ENCODE results near the gene SERPINF2.
"Not testable (repeated sequence)": the region's sequence is repeated elsewhere in the genome, so short reads cannot be mapped to it uniquely, and the experiment has no call there.

SERPINF2 gene

DNA sequence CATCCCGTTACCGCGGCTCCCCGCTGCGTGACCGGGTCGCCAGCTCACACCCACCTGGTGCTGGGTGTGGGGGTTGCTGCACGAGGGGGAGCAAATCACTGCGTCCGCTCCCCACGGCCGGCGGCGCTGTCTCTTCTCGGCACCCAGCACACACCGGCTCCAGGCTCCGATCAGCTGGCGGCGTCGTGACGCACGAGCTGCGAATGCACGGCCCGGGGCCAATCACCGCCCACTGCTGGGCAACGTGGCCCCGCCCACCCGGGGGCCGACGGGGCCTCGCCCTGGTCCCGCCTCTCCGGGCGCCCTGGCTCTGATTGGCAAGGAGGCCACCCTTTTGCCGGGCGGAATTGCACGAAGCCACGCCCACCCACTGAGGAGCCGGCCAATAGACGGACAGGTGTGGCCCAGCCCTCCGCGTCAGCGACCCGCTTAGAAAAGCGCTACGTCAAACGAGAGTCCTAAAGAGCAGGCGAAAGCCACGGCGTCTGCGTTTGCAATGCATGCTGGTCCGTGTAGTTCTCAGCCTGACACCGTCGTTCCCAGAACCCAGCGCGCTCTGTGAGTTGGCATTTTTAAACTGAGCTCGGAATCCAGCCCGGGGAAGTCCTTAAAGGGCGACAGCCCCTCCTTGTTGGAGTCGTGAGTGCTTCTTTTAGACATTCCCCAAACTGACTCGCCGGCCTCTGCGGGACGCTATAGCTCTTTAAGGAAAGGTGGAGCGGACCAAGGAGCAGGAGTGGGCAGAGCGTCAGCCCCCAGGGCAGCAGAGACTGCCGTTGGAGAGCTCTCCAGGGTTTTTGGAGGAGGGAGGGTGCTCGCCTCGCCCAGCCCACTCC is 26.4 kb upstream of the SERPINF2 start:
- DNase-seq (ENCODE audit: low read depth in 2 of 3, low spot score in 1 of 3): peak; percentile 98 to 100 (median 100)

DNA sequence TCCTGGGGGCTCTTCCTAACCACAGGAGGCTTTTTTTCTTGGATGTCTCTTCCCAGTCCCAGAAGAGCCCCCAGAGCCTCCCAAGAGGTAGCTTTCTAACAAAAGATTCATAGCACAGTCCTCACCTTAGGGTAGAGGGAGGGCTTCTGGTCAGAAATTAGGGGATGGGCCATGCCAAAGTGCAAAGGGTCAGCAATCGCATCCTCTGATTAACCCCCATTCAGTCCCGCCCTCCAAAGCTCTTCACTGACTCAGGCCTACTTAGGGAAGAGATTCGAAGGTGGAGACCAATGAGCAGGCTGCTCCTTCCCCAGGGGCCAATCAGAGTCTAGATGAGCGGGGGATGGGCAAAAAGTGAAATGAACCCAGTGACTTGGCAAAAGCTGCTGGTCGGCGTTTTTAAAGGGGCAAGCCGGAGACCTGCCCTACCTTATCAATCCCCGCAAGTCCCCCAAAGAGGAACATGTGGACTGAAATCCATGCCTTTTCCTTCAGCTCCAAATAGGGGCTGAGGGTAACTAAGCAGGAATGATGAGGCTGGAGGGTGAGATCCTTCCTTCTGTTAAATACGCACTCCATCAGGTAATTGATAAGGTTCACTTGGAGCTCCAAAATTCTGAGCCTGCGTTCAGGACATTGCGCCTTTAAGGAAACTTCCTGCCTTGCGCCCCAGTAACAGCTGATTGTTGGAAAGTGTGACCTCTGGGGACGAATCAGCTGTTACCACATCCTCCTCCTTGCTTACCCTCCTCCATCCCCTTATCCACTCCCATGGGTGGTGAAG is 25.6 kb upstream of the SERPINF2 start:
- DNase-seq (ENCODE audit: low read depth in 2 of 3, low spot score in 1 of 3): peak; percentile 77 to 89 (median 81)

DNA sequence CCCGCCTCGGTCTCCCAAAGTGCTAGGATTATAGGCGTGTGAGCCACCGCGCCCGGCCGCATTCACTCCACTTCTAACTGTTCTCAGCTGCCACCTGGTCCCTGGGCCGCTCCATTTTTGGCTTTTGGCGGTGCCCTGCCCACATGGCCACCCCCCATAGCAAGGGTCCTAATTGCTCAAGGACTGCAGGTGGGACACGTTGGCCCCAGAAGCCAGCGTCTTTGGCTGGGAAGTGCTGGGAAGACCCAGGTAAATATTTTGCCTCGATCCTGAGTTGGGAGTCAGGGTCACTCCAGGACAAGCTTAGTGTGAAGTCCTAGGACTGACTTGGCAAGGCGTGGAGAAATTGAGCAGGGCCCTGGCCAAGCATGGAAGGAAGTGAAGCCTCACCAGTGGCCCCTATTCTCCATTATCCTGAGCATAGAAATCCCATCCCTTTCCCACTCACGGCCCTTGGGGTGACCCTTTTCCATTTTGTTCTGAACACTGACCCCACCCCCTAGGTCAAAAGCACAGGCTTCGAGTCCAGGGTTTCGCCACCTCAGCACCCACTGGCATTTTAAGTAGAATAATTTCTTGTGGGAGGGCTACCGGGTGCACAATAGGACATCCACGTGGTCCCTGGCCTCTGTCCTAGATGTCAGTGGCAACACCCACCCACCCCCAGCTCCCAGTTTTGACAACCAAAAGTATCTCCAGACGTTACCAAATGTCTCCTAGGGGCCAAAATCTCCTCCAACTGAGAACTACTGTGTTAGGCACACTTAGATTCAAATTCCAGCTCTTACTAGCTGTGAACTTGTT is 24.1 kb upstream of the SERPINF2 start:
- no peak for DNase-seq (ENCODE audit: low read depth in 2 of 3, low spot score in 1 of 3)

DNA sequence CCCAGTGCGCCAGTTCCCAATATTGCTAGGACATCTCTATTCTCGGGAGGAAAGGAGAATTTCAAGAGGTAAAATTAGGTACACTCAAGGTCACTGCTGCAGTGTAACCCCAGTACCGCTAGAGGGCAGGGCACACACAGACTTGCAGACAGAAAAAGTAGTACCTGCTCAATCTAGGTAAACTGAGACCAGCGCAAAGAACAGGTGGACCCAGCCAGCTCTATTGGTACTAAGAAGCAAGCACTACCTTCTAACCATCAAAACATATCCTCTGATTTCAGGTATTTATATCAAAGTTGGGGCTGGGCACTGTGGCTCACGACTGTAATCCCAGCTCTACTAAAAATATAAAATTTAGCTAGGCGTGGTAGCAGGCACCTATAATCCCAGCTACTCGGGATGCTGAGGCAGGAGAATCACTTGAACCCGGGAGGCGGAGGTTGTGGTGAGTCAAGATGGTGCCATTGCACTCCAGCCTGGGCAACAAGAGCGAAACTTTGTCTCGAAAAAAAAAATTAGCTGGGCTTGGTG is 21.8 kb upstream of the SERPINF2 start:
- DNase-seq (ENCODE audit: low read depth in 2 of 3, low spot score in 1 of 3): peak in 2 of 3 donors; percentile 59 to 76

DNA sequence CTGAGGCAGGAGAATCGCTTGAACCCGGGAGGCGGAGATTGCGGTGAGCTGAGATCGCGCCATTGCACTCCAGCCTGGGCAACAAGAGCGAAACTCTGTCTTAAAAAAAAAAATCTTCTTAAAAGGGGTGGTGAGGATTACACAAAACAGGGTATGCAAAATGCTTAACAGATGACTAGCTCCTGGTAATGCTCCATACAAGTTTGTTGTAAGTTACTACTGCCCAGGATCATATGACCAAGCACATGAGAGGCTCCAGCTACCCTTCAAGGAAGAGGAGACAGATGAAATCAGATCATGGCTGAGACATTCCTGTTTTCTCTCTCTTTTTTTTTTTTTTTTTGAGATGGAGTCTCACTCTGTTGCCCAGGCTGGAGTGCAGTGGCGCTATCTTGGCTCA is 20.6 kb upstream of the SERPINF2 start:
- DNase-seq (ENCODE audit: low read depth in 2 of 3, low spot score in 1 of 3): not testable (repeated sequence)

DNA sequence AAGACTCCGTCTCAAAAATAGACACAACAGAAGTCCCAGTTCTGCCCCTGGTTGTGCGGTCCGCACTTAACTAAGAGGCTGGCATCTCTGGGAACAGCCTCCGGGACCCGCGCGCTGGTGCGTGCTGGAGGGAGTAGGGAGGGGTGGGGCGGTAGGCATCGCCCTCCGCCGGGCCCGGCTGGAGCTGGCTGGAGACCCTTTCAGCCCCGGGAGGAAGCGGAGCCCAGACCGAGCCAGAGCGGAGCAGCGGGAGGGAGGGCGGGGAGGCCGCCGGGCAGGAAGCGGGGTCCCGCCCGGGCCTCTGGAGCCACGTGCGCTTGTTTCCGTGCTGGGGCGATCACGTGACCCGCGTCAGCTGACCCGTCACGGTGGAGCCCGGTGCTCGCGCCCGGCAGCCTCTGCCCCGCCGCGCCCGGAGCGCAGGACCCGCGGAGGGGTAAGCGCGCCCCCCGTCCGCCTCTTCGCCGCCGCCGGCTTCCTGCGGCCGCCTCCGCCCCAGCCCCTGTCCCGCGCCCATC is 18.3 kb upstream of the SERPINF2 start, which contains the start of gene WDR81:
WDR81 (plus strand) TSS at position 354 of the 518 bp plus-strand sequence. CDS start 256 bp downstream, outside the sequence.
- peak; percentile 73 to 85 (median 78) for DNase-seq (ENCODE audit: low read depth in 2 of 3, low spot score in 1 of 3)

DNA sequence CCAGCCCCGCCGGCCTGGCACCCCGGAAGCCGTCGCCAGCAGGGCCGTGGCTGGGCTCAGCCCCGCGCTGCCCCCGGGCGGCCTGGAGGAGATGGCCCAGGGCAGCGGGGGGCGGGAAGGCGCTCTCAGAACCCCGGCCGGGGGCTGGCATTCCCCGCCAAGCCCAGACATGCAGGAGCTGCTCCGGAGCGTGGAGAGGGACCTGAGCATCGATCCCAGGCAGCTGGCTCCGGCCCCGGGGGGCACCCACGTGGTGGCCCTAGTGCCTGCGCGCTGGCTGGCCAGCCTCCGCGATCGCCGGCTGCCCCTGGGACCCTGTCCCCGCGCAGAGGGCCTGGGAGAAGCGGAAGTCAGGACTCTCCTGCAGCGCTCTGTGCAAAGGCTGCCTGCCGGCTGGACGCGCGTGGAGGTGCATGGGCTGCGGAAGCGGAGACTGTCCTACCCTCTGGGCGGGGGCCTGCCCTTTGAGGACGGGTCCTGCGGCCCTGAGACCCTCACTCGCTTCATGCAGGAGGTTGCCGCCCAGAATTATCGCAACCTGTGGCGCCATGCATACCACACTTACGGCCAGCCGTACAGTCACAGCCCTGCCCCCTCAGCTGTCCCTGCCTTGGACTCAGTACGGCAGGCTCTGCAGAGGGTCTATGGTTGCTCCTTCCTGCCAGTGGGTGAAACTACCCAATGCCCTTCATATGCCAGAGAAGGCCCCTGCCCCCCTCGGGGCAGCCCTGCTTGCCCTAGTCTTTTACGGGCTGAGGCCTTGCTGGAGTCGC is 17.6 kb upstream of the SERPINF2 start:
- DNase-seq (ENCODE audit: low read depth in 2 of 3, low spot score in 1 of 3): no peak

DNA sequence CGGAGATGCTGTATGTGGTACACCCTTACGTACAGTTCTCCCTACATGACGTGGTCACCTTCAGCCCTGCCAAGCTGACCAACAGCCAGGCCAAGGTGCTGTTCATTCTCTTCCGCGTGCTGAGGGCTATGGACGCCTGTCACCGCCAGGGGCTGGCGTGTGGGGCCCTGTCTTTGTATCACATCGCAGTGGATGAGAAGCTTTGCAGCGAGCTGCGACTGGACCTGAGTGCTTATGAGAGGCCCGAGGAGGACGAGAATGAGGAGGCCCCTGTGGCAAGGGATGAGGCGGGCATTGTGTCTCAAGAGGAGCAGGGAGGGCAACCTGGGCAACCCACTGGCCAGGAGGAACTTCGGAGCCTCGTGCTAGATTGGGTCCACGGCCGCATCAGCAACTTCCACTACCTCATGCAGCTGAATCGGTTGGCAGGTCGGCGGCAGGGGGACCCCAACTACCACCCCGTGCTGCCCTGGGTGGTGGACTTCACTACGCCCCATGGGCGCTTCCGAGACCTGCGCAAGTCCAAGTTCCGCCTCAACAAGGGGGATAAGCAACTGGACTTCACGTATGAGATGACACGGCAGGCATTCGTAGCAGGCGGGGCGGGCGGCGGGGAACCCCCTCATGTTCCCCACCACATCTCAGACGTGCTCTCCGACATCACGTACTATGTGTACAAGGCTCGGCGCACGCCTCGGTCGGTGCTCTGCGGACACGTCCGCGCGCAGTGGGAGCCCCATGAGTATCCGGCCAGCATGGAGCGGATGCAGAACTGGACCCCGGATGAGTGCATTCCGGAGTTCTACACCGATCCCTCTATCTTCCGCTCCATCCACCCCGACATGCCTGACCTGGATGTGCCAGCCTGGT is 16.8 kb upstream of the SERPINF2 start:
- no peak for DNase-seq (ENCODE audit: low read depth in 2 of 3, low spot score in 1 of 3)

DNA sequence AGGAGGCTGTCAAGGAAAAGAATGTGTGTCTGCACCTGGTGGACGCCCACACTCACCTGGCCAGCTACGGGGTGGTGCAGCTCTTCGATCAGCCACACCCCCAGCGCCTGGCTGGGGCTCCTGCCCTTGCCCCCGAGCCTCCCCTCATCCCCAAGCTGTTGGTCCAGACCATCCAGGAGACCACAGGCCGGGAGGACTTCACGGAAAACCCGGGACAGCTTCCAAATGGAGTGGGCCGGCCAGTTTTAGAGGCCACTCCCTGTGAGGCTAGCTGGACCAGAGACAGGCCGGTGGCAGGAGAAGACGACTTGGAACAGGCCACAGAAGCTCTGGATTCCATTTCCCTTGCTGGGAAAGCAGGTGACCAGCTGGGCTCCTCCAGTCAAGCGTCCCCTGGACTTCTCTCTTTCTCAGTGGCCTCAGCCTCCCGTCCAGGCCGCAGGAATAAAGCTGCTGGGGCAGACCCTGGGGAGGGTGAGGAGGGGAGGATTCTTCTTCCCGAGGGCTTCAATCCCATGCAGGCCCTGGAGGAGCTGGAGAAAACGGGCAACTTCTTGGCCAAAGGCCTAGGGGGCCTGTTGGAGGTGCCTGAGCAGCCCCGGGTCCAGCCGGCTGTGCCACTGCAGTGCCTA is 15.9 kb upstream of the SERPINF2 start:
- no peak for DNase-seq (ENCODE audit: low read depth in 2 of 3, low spot score in 1 of 3)

DNA sequence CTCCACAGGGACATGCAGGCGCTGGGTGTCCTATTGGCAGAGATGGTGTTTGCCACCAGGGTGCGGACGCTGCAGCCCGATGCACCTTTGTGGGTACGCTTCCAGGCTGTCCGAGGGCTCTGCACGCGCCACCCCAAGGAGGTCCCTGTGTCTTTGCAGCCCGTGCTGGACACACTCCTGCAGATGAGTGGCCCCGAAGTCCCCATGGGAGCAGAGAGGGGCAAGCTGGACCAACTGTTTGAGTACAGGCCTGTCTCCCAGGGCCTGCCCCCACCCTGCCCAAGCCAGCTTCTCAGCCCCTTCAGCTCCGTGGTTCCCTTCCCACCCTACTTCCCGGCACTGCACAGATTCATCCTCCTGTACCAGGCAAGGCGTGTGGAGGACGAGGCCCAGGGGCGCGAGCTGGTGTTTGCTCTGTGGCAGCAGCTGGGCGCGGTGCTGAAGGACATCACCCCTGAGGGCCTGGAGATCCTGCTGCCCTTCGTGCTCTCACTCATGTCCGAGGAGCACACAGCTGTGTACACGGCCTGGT is 15.3 kb upstream of the SERPINF2 start:
- DNase-seq (ENCODE audit: low read depth in 2 of 3, low spot score in 1 of 3): no peak

DNA sequence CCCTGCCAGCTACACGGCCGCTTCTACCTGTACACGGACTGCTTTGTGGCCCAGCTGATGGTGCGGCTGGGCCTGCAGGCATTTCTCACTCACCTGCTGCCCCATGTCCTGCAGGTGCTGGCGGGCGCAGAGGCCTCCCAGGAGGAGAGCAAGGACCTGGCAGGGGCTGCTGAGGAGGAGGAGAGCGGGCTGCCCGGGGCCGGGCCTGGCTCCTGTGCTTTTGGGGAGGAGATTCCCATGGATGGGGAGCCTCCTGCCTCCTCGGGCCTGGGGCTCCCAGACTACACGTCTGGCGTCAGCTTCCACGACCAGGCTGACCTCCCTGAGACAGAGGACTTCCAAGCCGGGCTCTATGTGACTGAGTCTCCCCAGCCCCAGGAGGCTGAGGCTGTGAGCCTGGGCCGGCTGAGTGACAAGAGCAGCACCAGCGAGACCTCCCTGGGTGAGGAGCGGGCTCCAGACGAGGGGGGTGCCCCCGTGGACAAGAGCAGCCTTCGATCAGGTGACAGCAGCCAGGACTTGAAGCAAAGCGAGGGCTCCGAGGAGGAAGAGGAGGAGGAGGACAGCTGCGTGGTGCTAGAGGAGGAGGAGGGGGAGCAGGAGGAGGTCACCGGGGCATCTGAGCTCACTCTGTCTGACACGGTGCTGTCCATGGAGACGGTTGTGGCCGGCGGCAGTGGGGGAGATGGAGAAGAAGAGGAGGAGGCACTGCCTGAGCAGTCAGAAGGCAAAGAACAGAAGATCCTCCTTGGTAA is 14.6 kb upstream of the SERPINF2 start:
- DNase-seq (ENCODE audit: low read depth in 2 of 3, low spot score in 1 of 3): no peak

DNA sequence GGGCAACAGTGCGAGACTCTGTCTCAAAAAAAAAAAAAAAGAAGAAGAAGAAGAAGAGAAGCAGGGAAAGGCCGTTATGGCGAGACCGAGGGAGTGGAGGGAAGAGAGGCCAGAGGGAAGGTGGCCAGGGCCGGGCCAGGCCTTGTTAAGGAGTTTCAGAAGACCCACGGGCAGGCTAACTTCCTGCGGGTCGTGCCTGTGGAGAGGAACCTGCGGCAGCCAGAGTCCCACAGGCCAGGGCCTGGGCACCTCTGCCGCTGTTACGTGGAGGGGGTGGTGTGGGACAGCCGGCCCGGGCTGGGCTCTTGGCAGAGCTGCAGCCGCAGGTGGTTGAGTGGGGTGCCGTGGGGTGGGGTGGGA is 12.7 kb upstream of the SERPINF2 start:
- DNase-seq (ENCODE audit: low read depth in 2 of 3, low spot score in 1 of 3): no peak

DNA sequence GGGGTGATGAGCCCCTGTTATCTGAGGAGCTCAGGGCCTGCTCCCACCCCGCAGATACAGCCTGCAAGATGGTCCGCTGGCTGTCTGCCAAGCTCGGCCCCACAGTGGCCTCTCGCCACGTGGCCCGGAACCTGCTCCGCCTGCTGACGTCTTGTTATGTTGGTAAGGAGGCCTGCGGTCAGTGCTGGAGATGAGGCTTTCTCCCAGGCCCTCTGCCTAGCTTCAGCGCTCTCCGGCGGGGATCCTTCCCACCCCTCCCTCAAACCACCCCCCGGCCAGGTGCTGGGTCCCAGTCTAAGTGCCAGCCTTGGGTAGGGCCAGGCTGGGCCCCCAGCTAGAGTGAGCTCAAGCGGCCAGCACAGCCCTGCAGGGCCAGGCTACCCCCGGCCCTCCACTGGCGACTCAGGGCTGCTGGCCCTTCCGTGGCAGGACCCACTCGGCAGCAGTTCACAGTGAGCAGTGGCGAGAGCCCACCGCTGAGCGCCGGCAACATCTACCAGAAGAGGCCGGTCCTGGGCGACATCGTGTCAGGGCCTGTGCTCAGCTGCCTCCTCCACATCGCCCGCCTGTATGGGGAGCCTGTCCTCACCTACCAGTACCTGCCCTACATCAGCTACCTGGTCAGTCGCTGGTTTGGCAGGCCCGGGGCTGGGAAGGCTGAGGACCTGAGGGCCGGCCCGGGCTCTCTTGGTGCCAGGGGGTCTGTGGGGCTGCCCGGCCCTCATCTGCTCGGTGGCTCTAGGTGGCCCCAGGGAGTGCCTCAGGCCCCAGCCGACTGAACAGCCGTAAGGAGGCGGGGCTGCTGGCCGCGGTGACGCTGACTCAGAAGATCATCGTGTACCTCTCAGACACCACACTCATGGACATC is 12.1 kb upstream of the SERPINF2 start:
- no peak for DNase-seq (ENCODE audit: low read depth in 2 of 3, low spot score in 1 of 3)

DNA sequence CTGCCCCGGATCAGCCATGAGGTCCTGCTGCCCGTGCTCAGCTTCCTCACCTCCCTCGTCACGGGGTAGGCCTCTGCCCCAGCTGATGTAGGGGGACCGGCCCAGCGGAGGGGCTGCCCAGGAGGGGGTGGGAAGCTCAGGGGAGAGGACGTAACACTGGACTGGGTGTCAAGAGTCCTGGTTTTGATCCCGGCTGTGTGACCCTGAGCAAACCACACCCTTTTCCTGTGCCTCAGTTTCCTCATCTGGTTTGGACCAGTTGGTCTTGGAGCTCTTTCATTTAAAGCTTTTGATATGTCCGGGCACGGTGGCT is 11.5 kb upstream of the SERPINF2 start:
- no peak for DNase-seq (ENCODE audit: low read depth in 2 of 3, low spot score in 1 of 3)

DNA sequence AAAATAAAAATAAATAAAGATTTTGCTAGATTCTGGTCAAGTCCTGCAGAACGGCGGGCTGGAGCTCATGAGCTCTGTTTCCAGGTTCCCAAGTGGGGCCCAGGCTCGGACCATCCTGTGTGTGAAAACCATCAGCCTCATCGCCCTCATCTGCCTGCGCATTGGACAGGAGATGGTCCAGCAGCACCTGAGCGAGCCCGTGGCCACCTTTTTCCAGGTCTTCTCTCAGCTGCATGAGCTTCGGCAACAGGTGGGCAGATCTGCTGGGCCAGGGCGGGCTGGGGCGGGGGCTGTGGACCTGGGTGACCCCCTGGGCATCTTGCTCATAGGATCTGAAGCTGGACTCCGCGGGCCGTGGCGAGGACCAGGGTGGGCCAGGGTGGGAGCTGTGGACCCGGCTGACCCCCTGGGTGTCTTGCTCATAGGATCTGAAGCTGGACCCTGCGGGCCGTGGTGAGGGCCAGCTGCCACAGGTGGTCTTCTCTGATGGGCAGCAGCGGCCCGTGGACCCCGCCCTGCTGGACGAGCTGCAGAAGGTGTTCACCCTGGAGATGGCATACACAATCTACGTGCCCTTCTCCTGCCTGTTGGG is 10.3 kb upstream of the SERPINF2 start:
- DNase-seq (ENCODE audit: low read depth in 2 of 3, low spot score in 1 of 3): no peak

DNA sequence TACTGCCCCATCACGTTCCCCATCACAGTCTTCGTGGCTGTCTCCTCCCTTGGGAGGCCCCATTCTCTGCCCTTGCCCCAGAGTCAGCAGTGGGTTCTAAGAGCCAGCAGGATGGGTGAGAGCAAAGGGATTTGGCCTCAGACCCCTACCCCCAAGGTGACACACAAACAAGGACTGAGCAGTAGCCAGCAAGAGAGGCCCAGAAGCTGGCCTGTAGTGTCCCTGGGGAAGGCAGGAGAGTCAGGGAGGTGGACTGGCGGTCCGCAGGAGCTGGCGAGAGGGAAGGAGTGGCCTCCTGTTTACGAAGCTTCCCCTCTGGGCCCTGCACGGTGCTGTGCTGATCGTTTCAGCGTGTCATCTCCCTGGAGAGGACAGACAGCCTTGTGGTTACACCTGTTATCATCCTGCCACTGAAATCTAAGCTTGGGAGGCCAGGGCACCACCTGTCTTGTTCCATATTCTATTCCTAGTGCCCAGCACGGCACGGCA is 9.8 kb upstream of the SERPINF2 start:
- no peak for DNase-seq (ENCODE audit: low read depth in 2 of 3, low spot score in 1 of 3)
